OCI-LY1 (cell line): ENCODE measurements around the gene ABLIM3.

ENCODE experiments used
- H2AFZ ChIP-seq: fragments of 200-600 bp; sonication (generic), shearing (Covaris generic); 2 replicates; pipeline ENCODE4 v1.6.0; 2014; ENCODE audit warnings: antibody characterized with exemption, mild to moderate bottlenecking, low read length
- H3F3A ChIP-seq: fragments of 200-600 bp; sonication (generic), shearing (Covaris generic); 2 replicates; pipeline ENCODE4 v1.6.0; 2014; ENCODE audit warnings: mild to moderate bottlenecking, antibody characterized with exemption, low read length, moderate library complexity; ENCODE audit not compliant: insufficient read depth
- H3K27ac ChIP-seq: fragments of 200-600 bp; sonication (generic); 2 replicates; pipeline ENCODE4 v1.5.1; 2014; ENCODE audit warnings: low read length, mixed run types, mild to moderate bottlenecking, low read depth; ENCODE audit not compliant: poor library complexity, severe bottlenecking
- H3K27me3 ChIP-seq: fragments of 200-600 bp; sonication (generic); 2 replicates; pipeline ENCODE4 v1.6.0; 2014; ENCODE audit warnings: antibody characterized with exemption, mild to moderate bottlenecking, low read length, moderate library complexity; ENCODE audit not compliant: insufficient read depth
- H3K36me3 ChIP-seq: fragments of 200-600 bp; sonication (generic); 2 replicates; pipeline ENCODE4 v1.6.1; 2014; ENCODE audit warnings: mild to moderate bottlenecking, antibody characterized with exemption, low read length, moderate library complexity, mixed read lengths; ENCODE audit not compliant: insufficient read depth
- H3K4me1 ChIP-seq: fragments of 200-600 bp; sonication (generic); 2 replicates; pipeline ENCODE4 v1.5.1; 2014; ENCODE audit warnings: mild to moderate bottlenecking, low read length, moderate library complexity; ENCODE audit not compliant: insufficient read depth, severe bottlenecking
- H3K4me2 ChIP-seq: fragments of 200-600 bp; sonication (generic), shearing (Covaris generic); 2 replicates; pipeline ENCODE4 v1.6.1; 2014; ENCODE audit warnings: low read length
- H3K4me3 ChIP-seq: fragments of 200-600 bp; sonication (generic); 2 replicates; pipeline ENCODE4 v1.5.1; 2014; ENCODE audit warnings: low read length, low read depth, mild to moderate bottlenecking, mixed read lengths; ENCODE audit not compliant: poor library complexity, severe bottlenecking
- H3K79me2 ChIP-seq: fragments of 200-600 bp; shearing (Covaris generic); 2 replicates; pipeline ENCODE4 v1.6.1; 2016; ENCODE audit warnings: mixed run types, low read length, mixed read lengths; ENCODE audit not compliant: insufficient read depth
- H3K9ac ChIP-seq: fragments of 200-600 bp; sonication (generic), shearing (Covaris generic); 2 replicates; pipeline ENCODE4 v1.6.1; 2014; ENCODE audit warnings: mild to moderate bottlenecking, low read length, mixed read lengths
- H3K9me2 ChIP-seq: fragments of 200-600 bp; sonication (generic), shearing (Covaris generic); 2 replicates; pipeline ENCODE4 v1.6.1; 2014; ENCODE audit warnings: low read depth, mild to moderate bottlenecking, low read length, mixed read lengths
- H3K9me3 ChIP-seq: fragments of 200-600 bp; shearing (Covaris generic); 2 replicates; pipeline ENCODE4 v1.6.1; 2014; ENCODE audit warnings: low read length, mixed read lengths
- H4K20me1 ChIP-seq: fragments of 200-600 bp; sonication (generic), shearing (Covaris generic); 2 replicates; pipeline ENCODE4 v1.6.0; 2016; ENCODE audit warnings: mild to moderate bottlenecking, low read length; ENCODE audit not compliant: insufficient read depth
- CTCF ChIP-seq: fragments of 200-600 bp; sonication (generic), shearing (Covaris generic); IDR thresholded peaks from 2 replicates; pipeline ENCODE4 v1.5.1; 2017; ENCODE audit warnings: mild to moderate bottlenecking, antibody characterized with exemption, low read length, moderate library complexity, mixed read lengths
- EZH2 ChIP-seq: fragments of 200-600 bp; sonication (generic), shearing (Covaris generic); IDR thresholded peaks from 2 replicates; pipeline ENCODE4 v1.8.0; 2017; ENCODE audit warnings: borderline replicate concordance, mixed run types, mild to moderate bottlenecking, antibody characterized with exemption, low read length, moderate library complexity, mixed read lengths

ABLIM3 gene

DNA sequence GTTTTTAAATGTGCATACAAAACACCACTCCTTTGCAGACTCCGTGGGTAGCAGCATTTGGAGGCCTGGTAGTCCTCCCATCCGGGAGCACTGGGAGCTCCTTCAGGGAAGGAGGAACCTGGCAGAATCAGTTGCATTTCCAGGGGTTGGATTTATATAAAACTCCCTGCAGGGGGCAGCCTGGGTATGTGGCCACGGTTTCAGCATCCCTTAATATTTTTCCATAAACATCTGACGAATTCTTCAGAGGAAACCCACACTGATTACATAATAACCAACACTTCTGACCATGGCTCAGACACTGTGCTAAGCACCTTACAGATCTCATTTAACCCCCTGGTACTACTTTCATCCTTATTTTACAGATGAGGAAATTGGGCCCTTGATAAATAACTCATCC lies 124.3 kb downstream of the ABLIM3 start:
- Histone ChIP-seq H3K36me3 (no peaks in the 10 kb centered on the region; the same call in 1 of the 2 replicates), H4K20me1 (no peaks in the 10 kb centered on the region), H3K4me3 (no peak overlapping the region), H3F3A (no peaks in the 10 kb centered on the region), H3K79me2 (no peaks in the 10 kb centered on the region), H3K27ac (no peak overlapping the region), H3K9ac (no peak overlapping the region), H2AFZ (no peak overlapping the region), H3K4me1 (peaks cover 5% of the 10 kb centered on the region), H3K27me3 (no peaks in the 10 kb centered on the region), H3K9me3 (0 out of 2 replicates have a peak, but pooled peaks cover 7% of the 10 kb centered on the region), H3K4me2 (no peak overlapping the region), H3K9me2 (no peaks in the 10 kb centered on the region)
- no peak for TF ChIP-seq CTCF
- no peak for TF ChIP-seq EZH2

DNA sequence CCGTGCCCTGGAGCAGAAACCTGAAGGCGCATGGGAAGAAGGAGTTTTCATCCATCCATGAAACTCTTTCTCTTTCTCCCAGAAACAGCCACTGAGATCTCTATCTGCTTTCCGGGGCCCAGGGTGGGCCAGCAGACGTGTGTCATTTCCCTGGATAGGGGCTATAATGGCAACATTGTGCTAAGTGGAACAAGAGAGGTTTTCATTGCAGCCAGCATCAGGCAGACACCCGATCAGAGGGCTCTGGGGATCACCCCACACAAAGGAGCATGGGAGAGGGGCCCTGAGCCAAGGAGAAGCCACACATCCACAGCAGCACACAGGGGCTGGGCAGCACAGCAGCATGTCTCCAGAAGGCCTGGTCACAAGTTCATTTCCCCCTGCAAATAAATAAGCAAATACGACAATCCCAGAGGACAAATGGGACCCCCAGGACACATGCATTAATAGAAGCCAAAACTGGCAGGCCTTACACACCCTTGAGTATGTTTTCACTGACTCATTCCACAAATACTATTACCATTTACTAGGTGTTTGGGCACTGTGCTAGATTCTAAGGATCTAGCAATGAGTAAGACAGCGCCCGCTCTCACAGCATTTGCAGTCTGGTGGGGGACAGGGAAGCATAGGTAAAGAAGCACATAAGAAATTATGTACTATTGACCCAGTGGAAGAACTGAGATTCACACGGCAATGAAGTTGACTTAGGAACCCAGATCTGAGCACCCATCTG lies 126.1 kb downstream of the ABLIM3 start:
- no peaks in the 10 kb centered on the region; the same call in 1 of the 2 replicates for H3K36me3 ChIP-seq
- H3F3A ChIP-seq: no peaks in the 10 kb centered on the region
- H4K20me1 ChIP-seq: no peaks in the 10 kb centered on the region
- H3K4me1 ChIP-seq: peaks cover 5% of the 10 kb centered on the region
- TF ChIP-seq EZH2 (no peak), CTCF (no peak)
- no peak overlapping the region for H3K27ac ChIP-seq
- no peak overlapping the region for H2AFZ ChIP-seq
- H3K79me2 ChIP-seq: no peaks in the 10 kb centered on the region
- H3K27me3 ChIP-seq: no peaks in the 10 kb centered on the region
- no peaks in the 10 kb centered on the region for H3K9me2 ChIP-seq
- no peak overlapping the region for H3K4me2 ChIP-seq
- H3K9me3 ChIP-seq: 0 out of 2 replicates have a peak, but pooled peaks cover 7% of the 10 kb centered on the region
- H3K4me3 ChIP-seq: no peak overlapping the region
- no peak overlapping the region for H3K9ac ChIP-seq

GRCh38 chr5:149268928-149269557 lies 127.8 kb downstream of the ABLIM3 start:
- Histone ChIP-seq H3K27ac (no peak overlapping the region), H3K79me2 (no peaks in the 10 kb centered on the region), H2AFZ (no peak overlapping the region), H3K4me2 (no peak overlapping the region), H3K9me3 (0 out of 2 replicates have a peak, but pooled peaks cover 7% of the 10 kb centered on the region), H3K9me2 (no peaks in the 10 kb centered on the region), H3K36me3 (no peaks in the 10 kb centered on the region; the same call in 1 of the 2 replicates), H3K27me3 (no peaks in the 10 kb centered on the region), H3F3A (no peaks in the 10 kb centered on the region), H3K4me1 (peaks cover 5% of the 10 kb centered on the region), H3K9ac (no peak overlapping the region), H3K4me3 (no peak overlapping the region), H4K20me1 (no peaks in the 10 kb centered on the region)
- TF ChIP-seq CTCF: peak; percentile 60
- no peak for TF ChIP-seq EZH2
